A204.1 (cell line): Measurements from ENCODE around the gene TNFRSF11A.

Experiments used
- FAIRE-seq: peaks from 2 replicates; lab custom pipeline; 2012; peaks lifted over from hg19 to GRCh38; lab: Jason Lieb, UNC

The TNFRSF11A gene

GRCh38 chr18:62384610-62385097, 59.5 kb downstream of the TNFRSF11A start:
- no peak for FAIRE-seq

- no peak for FAIRE-seq
These were observed 61.0 kb downstream of the TNFRSF11A start for GRCh38 chr18:62386091-62386490.

- FAIRE-seq, result no peak
These were observed 61.5 kb downstream of the TNFRSF11A start for GRCh38 chr18:62386601-62387000.

GRCh38 chr18:62387257-62387656, 62.1 kb downstream of the TNFRSF11A start:
- no peak for FAIRE-seq

GRCh38 chr18:62388855-62389760, 64.0 kb downstream of the TNFRSF11A start:
- FAIRE-seq, result no peak

- no peak for FAIRE-seq
These were observed 64.8 kb downstream of the TNFRSF11A start for GRCh38 chr18:62389761-62390481.

- FAIRE-seq, result no peak
These were observed 69.1 kb downstream of the TNFRSF11A start for GRCh38 chr18:62394006-62394763.

- no peak for FAIRE-seq
These were observed 71.3 kb downstream of the TNFRSF11A start for GRCh38 chr18:62396381-62396780.

- no peak for FAIRE-seq
These were observed 71.9 kb downstream of the TNFRSF11A start for GRCh38 chr18:62396967-62397366.

GRCh38 chr18:62398291-62398690, 73.2 kb downstream of the TNFRSF11A start:
- no peak for FAIRE-seq

GRCh38 chr18:62399276-62399675, 74.2 kb downstream of the TNFRSF11A start:
- no peak for FAIRE-seq

GRCh38 chr18:62399781-62400308, 74.7 kb downstream of the TNFRSF11A start:
- FAIRE-seq, result no peak

GRCh38 chr18:62400916-62401315, 75.8 kb downstream of the TNFRSF11A start:
- no peak for FAIRE-seq

GRCh38 chr18:62402342-62402948, 77.3 kb downstream of the TNFRSF11A start:
- FAIRE-seq, result no peak

GRCh38 chr18:62403120-62403519, 78.0 kb downstream of the TNFRSF11A start:
- FAIRE-seq, result no peak

GRCh38 chr18:62404881-62405280, 79.8 kb downstream of the TNFRSF11A start:
- FAIRE-seq, result no peak

- no peak for FAIRE-seq
These were observed 82.5 kb downstream of the TNFRSF11A start for GRCh38 chr18:62407660-62408059.

- no peak for FAIRE-seq
These were observed 84.7 kb downstream of the TNFRSF11A start for GRCh38 chr18:62409821-62410220.

GRCh38 chr18:62412231-62412979, 87.3 kb downstream of the TNFRSF11A start:
- no peak for FAIRE-seq

- no peak for FAIRE-seq
These were observed 88.1 kb downstream of the TNFRSF11A start for GRCh38 chr18:62413206-62413605.

- FAIRE-seq, result no peak
These were observed 93.1 kb downstream of the TNFRSF11A start for GRCh38 chr18:62418258-62418657.
